ENCODE measurements around the gene BRS3. TPM values are rescaled to one million over a fixed set of nuclear protein-coding genes. Genes with fewer than 3 reads are reported as not detected.

Gene BRS3
- total RNA-seq, 2 experiments from 2014 or later = not detected

DNA sequence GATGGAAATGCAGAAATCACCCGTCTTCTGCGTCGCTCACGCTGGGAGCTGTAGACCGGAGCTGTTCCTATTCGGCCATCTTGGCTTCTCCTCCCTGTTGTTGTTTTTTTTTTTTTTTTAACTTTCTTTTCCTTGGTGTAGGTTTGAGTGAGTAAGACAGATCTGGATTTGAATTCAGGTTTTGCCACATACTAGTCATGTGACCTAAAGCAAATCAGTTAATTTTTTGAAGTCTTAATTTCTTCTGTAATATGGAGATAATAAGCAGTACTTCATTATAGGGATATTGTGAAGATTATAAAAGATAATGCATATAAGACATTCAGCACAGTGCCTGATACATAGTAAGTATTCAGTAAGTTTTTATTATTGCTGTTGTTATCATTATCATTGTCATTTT is 41.5 kb upstream of the BRS3 start:
- no peaks in the 10 kb centered on the region for H3K79me2 ChIP-seq (ENCODE audit: insufficient read depth, low read depth, low read length)
- H4K20me1 ChIP-seq (ENCODE audit: insufficient read depth, low read length) = no peaks in the 10 kb centered on the region
- POLR2A ChIA-PET = interaction anchor here (1.0 kb wide), 1 partner anchor 45 kb away, joined by 3 read pairs; no protein-coding TSS in a partner anchor
- no peak for DNase-seq (ENCODE audit: low spot score)
- CTCF ChIA-PET (ENCODE audit: unreplicated experiment) = no interaction called here
- no peaks in the 10 kb centered on the region for H3K9me3 ChIP-seq (ENCODE audit: low read length)
- BruUV-seq (replicated peaks) = no TSS peak
- H3K4me3 ChIP-seq (ENCODE audit: low read depth, low read length, poor library complexity, severe bottlenecking) = no peak overlapping the region
- no peaks in the 10 kb centered on the region for H3K4me1 ChIP-seq (ENCODE audit: insufficient read depth, low read length, poor library complexity, severe bottlenecking)
- intact Hi-C loops (cut with micrococcal nuclease; ENCODE audit: unreplicated experiment) = no loop called here
- no peaks in the 10 kb centered on the region for H3K9me2 ChIP-seq (ENCODE audit: insufficient read depth, low read length)
- no peak overlapping the region for H2AFZ ChIP-seq (ENCODE audit: low read length)
- H3K4me2 ChIP-seq (ENCODE audit: low read length) = no peak overlapping the region
- no peak overlapping the region for H3K27ac ChIP-seq (ENCODE audit: low read depth, low read length, poor library complexity, severe bottlenecking)
- TF ChIP-seq CTCF (conservative IDR thresholded peaks at IDR 0.05; ENCODE audit: low read length) = no peak
- no peak for TF ChIP-seq EZH2phosphoT487 (IDR thresholded peaks at IDR 0.05; ENCODE audit: borderline replicate concordance, low read depth, low read length)
- H3K36me3 ChIP-seq (ENCODE audit: insufficient read depth, low read length) = no peaks in the 10 kb centered on the region

DNA sequence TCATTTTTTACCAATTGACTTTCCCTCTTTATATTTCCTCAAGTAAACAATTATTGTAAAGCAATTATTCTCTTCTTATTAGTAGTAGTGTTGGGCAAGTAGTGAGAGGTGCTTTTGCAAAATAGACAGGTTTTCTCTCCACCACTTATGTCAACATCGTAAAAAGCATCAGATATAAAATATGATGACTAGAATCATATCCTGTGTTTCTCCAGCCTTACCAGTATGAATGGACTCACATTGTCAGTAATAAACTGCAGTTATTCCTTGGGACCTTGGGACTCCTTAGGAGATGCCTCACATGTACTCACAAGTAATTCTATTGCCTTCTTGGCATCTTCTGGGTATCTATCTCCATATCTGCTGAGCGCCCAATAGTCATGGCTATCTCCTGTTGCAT is 40.4 kb upstream of the BRS3 start:
- Histone ChIP-seq H3K36me3 (ENCODE audit: insufficient read depth, low read length) (no peaks in the 10 kb centered on the region), H3K9me3 (ENCODE audit: low read length) (no peaks in the 10 kb centered on the region), H3K4me3 (ENCODE audit: low read depth, low read length, poor library complexity, severe bottlenecking) (no peak overlapping the region), H3K9me2 (ENCODE audit: insufficient read depth, low read length) (no peaks in the 10 kb centered on the region), H3K27ac (ENCODE audit: low read depth, low read length, poor library complexity, severe bottlenecking) (no peak overlapping the region), H3K4me2 (ENCODE audit: low read length) (no peak overlapping the region), H3K79me2 (ENCODE audit: insufficient read depth, low read depth, low read length) (no peaks in the 10 kb centered on the region), H4K20me1 (ENCODE audit: insufficient read depth, low read length) (no peaks in the 10 kb centered on the region), H2AFZ (ENCODE audit: low read length) (no peak overlapping the region), H3K4me1 (ENCODE audit: insufficient read depth, low read length, poor library complexity, severe bottlenecking) (no peaks in the 10 kb centered on the region)
- no TSS peak for BruUV-seq (replicated peaks)
- CTCF ChIA-PET (ENCODE audit: unreplicated experiment) = no interaction called here
- POLR2A ChIA-PET = interaction anchor here (0.7 to 1.0 kb wide), 2 partner anchors 9 to 44 kb away, joined by 3 read pairs; no protein-coding TSS in a partner anchor
- no peak for DNase-seq (ENCODE audit: low spot score)
- intact Hi-C loops (cut with micrococcal nuclease; ENCODE audit: unreplicated experiment) = no loop called here
- no peak for TF ChIP-seq CTCF (conservative IDR thresholded peaks at IDR 0.05; ENCODE audit: low read length)
- TF ChIP-seq EZH2phosphoT487 (IDR thresholded peaks at IDR 0.05; ENCODE audit: borderline replicate concordance, low read depth, low read length) = no peak

- no peaks in the 10 kb centered on the region for H3K9me2 ChIP-seq (ENCODE audit: insufficient read depth, low read length)
- intact Hi-C loops (cut with micrococcal nuclease; ENCODE audit: unreplicated experiment) = no loop called here
- no peak overlapping the region for H3K4me2 ChIP-seq (ENCODE audit: low read length)
- ChIA-PET POLR2A (no interaction called here), CTCF (ENCODE audit: unreplicated experiment) (no interaction called here)
- no TSS peak for BruUV-seq (replicated peaks)
- no peaks in the 10 kb centered on the region for H3K4me1 ChIP-seq (ENCODE audit: insufficient read depth, low read length, poor library complexity, severe bottlenecking)
- H3K4me3 ChIP-seq (ENCODE audit: low read depth, low read length, poor library complexity, severe bottlenecking) = no peak overlapping the region
- H2AFZ ChIP-seq (ENCODE audit: low read length) = no peak overlapping the region
- H4K20me1 ChIP-seq (ENCODE audit: insufficient read depth, low read length) = no peaks in the 10 kb centered on the region
- H3K27ac ChIP-seq (ENCODE audit: low read depth, low read length, poor library complexity, severe bottlenecking) = no peak overlapping the region
- DNase-seq (ENCODE audit: low spot score) = no peak
- no peaks in the 10 kb centered on the region for H3K9me3 ChIP-seq (ENCODE audit: low read length)
- no peak for TF ChIP-seq EZH2phosphoT487 (IDR thresholded peaks at IDR 0.05; ENCODE audit: borderline replicate concordance, low read depth, low read length)
- no peak for TF ChIP-seq CTCF (conservative IDR thresholded peaks at IDR 0.05; ENCODE audit: low read length)
- H3K36me3 ChIP-seq (ENCODE audit: insufficient read depth, low read length) = no peaks in the 10 kb centered on the region
- no peaks in the 10 kb centered on the region for H3K79me2 ChIP-seq (ENCODE audit: insufficient read depth, low read depth, low read length)
Measured at GRCh38 chrX:136447968-136448367, 39.8 kb upstream of the BRS3 start.
